Naive thymus-derived CD4-positive, alpha-beta T cell (primary cell): Measurements from ENCODE around the gene LILRA5. TPM values are rescaled to one million over a fixed set of nuclear protein-coding genes. Genes with fewer than 3 reads are reported as not detected.

Source experiments
- ATAC-seq: fragments of 150-1000 bp; cut with Tn5 transposase; 2 replicates; pipeline ENCODE4 v1.10.0; 2021; ENCODE audit warnings: mild to moderate bottlenecking, moderate library complexity
- CTCF ChIA-PET: fragments of 350-600 bp; sonication (Branson Sonifier 250); formaldehyde crosslinking; loops from one replicate; lab custom pipeline; 2021; ENCODE audit warnings: antibody characterized with exemption; lab: Charles Lee
- POLR2A ChIA-PET: fragments of 350-600 bp; sonication (Branson Sonifier 250); formaldehyde crosslinking; loops from one replicate; lab custom pipeline; 2021; ENCODE audit warnings: antibody characterized with exemption, inconsistent platforms; lab: Charles Lee
- DNase-seq, 9 donors: peaks; one replicate each; pipeline versions ENCODE4 v3.0.0 to v3.0.0-alpha.2; 2020 to 2022; ENCODE audit warnings: mixed read lengths in 1 of 9
- H3K27ac ChIP-seq: one replicate; pipeline ENCODE4 v1.7.0; 2013; ENCODE audit warnings: mild to moderate bottlenecking, low read depth, low read length, moderate library complexity
- H3K27me3 ChIP-seq, 2 donors: one replicate each; pipeline ENCODE4 v1.7.0; 2013; ENCODE audit warnings: low read length in 2 of 2, mild to moderate bottlenecking in 2 of 2, moderate library complexity in 2 of 2; ENCODE audit not compliant: control insufficient read depth in 2 of 2, insufficient read depth in 2 of 2
- H3K36me3 ChIP-seq, 3 experiments: 1 replicate in 2 of 3; 2 replicates in 1 of 3; pipeline ENCODE4 v1.7.0; 2013; ENCODE audit warnings: low read length in 3 of 3, mild to moderate bottlenecking in 3 of 3, moderate library complexity in 1 of 3; ENCODE audit not compliant: insufficient read depth in 3 of 3, control insufficient read depth in 2 of 3
- H3K4me1 ChIP-seq, 2 donors: one replicate each; pipeline ENCODE4 v1.7.0; 2013; ENCODE audit warnings: low read length in 2 of 2, mild to moderate bottlenecking in 2 of 2, moderate library complexity in 1 of 2; ENCODE audit not compliant: control insufficient read depth in 2 of 2, insufficient read depth in 2 of 2
- H3K4me3 ChIP-seq: 2 replicates; pipeline ENCODE4 v1.7.0; 2013; ENCODE audit warnings: mild to moderate bottlenecking, low read length
- H3K9me3 ChIP-seq, 3 experiments: 1 replicate in 2 of 3; 2 replicates in 1 of 3; pipeline ENCODE4 v1.7.0; 2013; ENCODE audit warnings: low read length in 3 of 3; ENCODE audit not compliant: control insufficient read depth in 2 of 3
- H3K27ac Mint-ChIP-seq, 9 donors: one replicate each; pipeline ENCODE4 v1.8.0; 2020 to 2022; ENCODE audit warnings: mixed read lengths in 9 of 9, mild to moderate bottlenecking in 8 of 9, moderate library complexity in 5 of 9, inconsistent platforms in 2 of 9
- H3K27me3 Mint-ChIP-seq, 5 donors: one replicate each; pipeline ENCODE4 v1.8.0; 2021 to 2022; ENCODE audit warnings: mixed read lengths in 5 of 5, mild to moderate bottlenecking in 1 of 5
- H3K36me3 Mint-ChIP-seq, 5 donors: one replicate each; pipeline ENCODE4 v1.8.0; 2020 to 2022; ENCODE audit warnings: mixed read lengths in 5 of 5, mild to moderate bottlenecking in 3 of 5, inconsistent platforms in 1 of 5
- H3K4me1 Mint-ChIP-seq, 7 donors: one replicate each; pipeline ENCODE4 v1.8.0; 2020 to 2022; ENCODE audit warnings: mixed read lengths in 7 of 7, mild to moderate bottlenecking in 3 of 7, inconsistent platforms in 1 of 7
- H3K4me3 Mint-ChIP-seq, 10 donors: one replicate each; pipeline ENCODE4 v1.8.0; 2020 to 2022; ENCODE audit warnings: mild to moderate bottlenecking in 10 of 10, mixed read lengths in 10 of 10, moderate library complexity in 6 of 10, inconsistent platforms in 2 of 10
- H3K9me3 Mint-ChIP-seq, 11 donors: one replicate each; pipeline ENCODE4 v1.8.0; 2020 to 2022; ENCODE audit warnings: mixed read lengths in 11 of 11, mild to moderate bottlenecking in 4 of 11, inconsistent platforms in 1 of 11, moderate library complexity in 1 of 11
- intact Hi-C, 2 donors: fragments of 100-400 bp; cut with micrococcal nuclease; formaldehyde crosslinking; loops; one replicate each; pipeline ENCODE4 v1.15.1; 2023
- polyA plus RNA-seq, 2 donors: library from polyadenylated mRNA; unstranded; fragments of 300-500 nt; fragmentation: Illumina TruSeq; gene quantifications; one replicate each; pipeline ENCODE4 v1.2.3, GENCODE V29; 2021
- total RNA-seq, 6 experiments: library from RNA in 5 of 6; stranded (reverse) in 5 of 6; gene quantifications; 1 replicate in 5 of 6; 2 replicates in 1 of 6; pipeline ENCODE4 v1.2.3 and lab custom pipeline; 2021 to 2026

LILRA5 gene
- total and polyA plus RNA-seq, 7 experiments from 2014 or later, result 0.32 to 82.1 (median 0.54) TPM; not detected in 2

DNA sequence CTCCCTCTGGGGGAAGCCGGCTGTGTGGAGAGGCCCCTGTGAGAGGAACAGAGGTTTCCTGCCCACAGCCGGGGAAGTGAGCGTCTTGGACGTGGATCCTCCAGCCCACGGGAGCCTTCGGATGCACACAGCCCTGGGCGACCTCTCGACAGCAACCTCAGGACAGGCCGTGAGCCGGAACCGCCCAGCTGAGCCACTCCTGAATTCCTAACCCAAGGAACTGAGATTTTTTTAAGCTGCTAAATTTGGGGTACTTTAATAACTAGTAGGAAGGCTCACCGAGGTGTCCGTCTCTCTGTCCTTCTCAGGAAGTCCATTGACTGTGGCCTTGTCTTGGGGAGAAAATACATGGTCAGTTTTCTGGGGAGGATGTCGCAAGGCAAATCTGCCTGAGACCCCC is 42.7 kb upstream of the LILRA5 start:
- ChIA-PET CTCF (interaction anchor here (2.0 to 3.8 kb wide), 2 partner anchors 33 to 36 kb away, joined by 12 to 23 read pairs; no protein-coding TSS in a partner anchor), POLR2A (no interaction called here)
- H3K27ac ChIP-seq, result peak overlapping the region; percentile 26
- H3K4me3 ChIP-seq, result no peak overlapping the region
- H3K4me1 ChIP-seq, result peaks cover 3 to 5% of the 10 kb centered on the region in 2 donors
- DNase-seq, result no peak
- ATAC-seq, result no peak
- H3K27me3 ChIP-seq, result no peaks in the 10 kb centered on the region
- peaks cover 0 to 8% (median 0%) of the 10 kb centered on the region in 5 donors for H3K27me3 Mint-ChIP-seq
- no peaks in the 10 kb centered on the region for H3K9me3 Mint-ChIP-seq
- H3K4me3 Mint-ChIP-seq, result no peak overlapping the region
- intact Hi-C loops, result loop anchor here in 1 of 2 donors (2.0 kb wide), 1 partner anchor 33 kb away; no protein-coding TSS in a partner anchor
- H3K4me1 Mint-ChIP-seq, result peaks cover 8 to 30% (median 22%) of the 10 kb centered on the region in 7 donors
- H3K9me3 ChIP-seq, result no peaks in the 10 kb centered on the region
- H3K27ac Mint-ChIP-seq, result no peak overlapping the region
- H3K36me3 Mint-ChIP-seq, result peaks cover 4 to 15% (median 9%) of the 10 kb centered on the region in 5 donors
- H3K36me3 ChIP-seq, result peaks cover 0 to 42% (median 14%) of the 10 kb centered on the region in 3 experiments

DNA sequence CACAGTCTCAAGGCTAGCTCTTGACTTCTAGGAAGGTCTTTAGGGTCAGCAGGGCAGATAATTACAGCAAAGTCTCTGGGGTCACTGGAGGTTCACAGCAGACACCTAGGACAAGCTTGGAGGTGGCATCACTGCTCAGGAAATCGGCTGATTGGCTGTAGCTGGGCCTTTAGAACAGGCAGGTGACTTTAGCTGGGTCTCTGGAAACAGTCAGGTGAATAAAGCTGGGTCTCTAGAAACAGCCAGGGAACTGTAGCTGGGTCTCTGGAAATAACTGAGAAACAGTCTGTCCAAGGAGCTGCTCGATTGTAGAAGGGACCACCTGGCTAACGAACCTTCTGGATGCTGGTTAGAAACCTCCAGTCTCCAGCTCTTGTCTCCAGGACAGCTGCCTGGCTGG is 41.8 kb upstream of the LILRA5 start:
- POLR2A ChIA-PET, result interaction anchor here (2.4 kb wide), 1 partner anchor 34 kb away, joined by 10 read pairs; no protein-coding TSS in a partner anchor
- no peak for DNase-seq
- H3K27ac ChIP-seq, result no peak overlapping the region

DNA sequence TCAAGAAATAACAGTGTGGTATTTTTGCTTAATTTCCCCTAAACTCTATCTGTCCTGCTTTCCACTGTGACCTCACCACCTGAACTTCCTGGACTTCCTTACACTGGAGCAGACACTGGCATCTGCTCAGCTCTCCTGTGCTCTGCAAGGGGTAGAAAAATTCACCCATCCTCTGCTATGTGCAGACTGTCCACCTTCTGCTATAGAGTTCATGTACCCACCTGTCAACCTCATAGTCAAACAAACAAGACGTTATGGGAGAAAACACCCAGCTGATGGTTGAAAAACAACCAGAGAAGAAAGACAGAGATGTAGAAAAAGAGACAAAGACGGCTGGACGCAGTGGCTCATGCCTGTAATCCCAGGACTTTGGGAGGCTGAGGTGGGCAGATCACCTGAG is 39.6 kb upstream of the LILRA5 start:
- Mint-ChIP-seq H3K4me3 (no peak overlapping the region), H3K9me3 (no peaks in the 10 kb centered on the region), H3K27me3 (peaks cover 0 to 23% (median 0%) of the 10 kb centered on the region in 5 donors), H3K4me1 (peaks cover 3 to 24% (median 17%) of the 10 kb centered on the region in 7 donors), H3K36me3 (peaks cover 4 to 15% (median 9%) of the 10 kb centered on the region in 5 donors), H3K27ac (peak overlapping the region in 7 of 9 donors; percentile 15 to 87 (median 74))
- Histone ChIP-seq H3K36me3 (peaks cover 0 to 38% (median 14%) of the 10 kb centered on the region in 3 experiments), H3K9me3 (no peaks in the 10 kb centered on the region), H3K4me3 (no peak overlapping the region), H3K4me1 (no peaks in the 10 kb centered on the region), H3K27me3 (no peaks in the 10 kb centered on the region), H3K27ac (peak overlapping the region; percentile 24)
- POLR2A ChIA-PET, result interaction anchor here (2.4 kb wide), 1 partner anchor 36 kb away, joined by 10 read pairs; no protein-coding TSS in a partner anchor
- intact Hi-C loops, result no loop called here
- CTCF ChIA-PET, result interaction anchor here (1.1 to 1.5 kb wide), 2 partner anchors 28 to 39 kb away, joined by 4 to 6 read pairs; no protein-coding TSS in a partner anchor
- ATAC-seq (no peak), DNase-seq (no peak)

More for the DNA sequence above, 41.8 kb upstream of the LILRA5 start:
- Mint-ChIP-seq H3K9me3 (no peaks in the 10 kb centered on the region), H3K4me3 (no peak overlapping the region), H3K36me3 (peaks cover 4 to 15% (median 9%) of the 10 kb centered on the region in 5 donors), H3K4me1 (peaks cover 5 to 25% (median 18%) of the 10 kb centered on the region in 7 donors), H3K27me3 (peaks cover 0 to 11% (median 0%) of the 10 kb centered on the region in 5 donors), H3K27ac (peak overlapping the region in 2 of 9 donors; percentile 19 to 71)
- no peaks in the 10 kb centered on the region for H3K4me1 ChIP-seq
- no peak for ATAC-seq
- CTCF ChIA-PET, result interaction anchor here (0.9 to 3.8 kb wide), 4 partner anchors 11 to 36 kb away, joined by 3 to 23 read pairs (median 6); no protein-coding TSS in a partner anchor
- no peak overlapping the region for H3K4me3 ChIP-seq
- H3K27me3 ChIP-seq, result no peaks in the 10 kb centered on the region
- intact Hi-C loops, result loop anchor here (1.0 to 2.0 kb wide), 2 partner anchors 29 to 34 kb away; no protein-coding TSS in a partner anchor
- peaks cover 0 to 39% (median 14%) of the 10 kb centered on the region in 3 experiments for H3K36me3 ChIP-seq
- H3K9me3 ChIP-seq, result no peaks in the 10 kb centered on the region

DNA sequence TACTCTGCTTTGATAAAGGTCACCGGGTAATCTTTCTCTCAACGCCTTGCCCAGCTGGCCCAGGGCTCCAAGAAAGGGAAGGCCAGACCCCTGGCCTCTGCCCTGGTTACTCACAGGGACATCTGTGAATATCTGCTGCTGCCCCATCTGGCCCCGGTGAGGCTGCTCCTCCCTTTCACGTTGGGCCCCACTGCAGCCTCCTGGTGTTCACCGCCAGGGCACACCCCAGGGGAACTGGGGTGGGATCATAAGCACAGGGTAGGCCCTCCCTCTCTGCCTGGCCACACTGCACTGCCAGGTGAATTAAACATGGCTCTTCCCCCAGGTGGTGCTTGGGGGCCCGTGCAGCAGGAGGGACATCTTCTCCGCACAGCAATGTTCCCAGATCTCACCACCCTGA is 39.1 kb upstream of the LILRA5 start:
- DNase-seq, result no peak
- Histone ChIP-seq H3K27me3 (no peaks in the 10 kb centered on the region), H3K9me3 (no peaks in the 10 kb centered on the region), H3K4me1 (no peaks in the 10 kb centered on the region), H3K36me3 (peaks cover 0 to 33% (median 11%) of the 10 kb centered on the region in 3 experiments), H3K27ac (peak overlapping the region; percentile 24), H3K4me3 (no peak overlapping the region)
- peaks cover 4 to 15% (median 9%) of the 10 kb centered on the region in 5 donors for H3K36me3 Mint-ChIP-seq
- ATAC-seq, result no peak
- ChIA-PET CTCF (no interaction called here), POLR2A (no interaction called here)
- H3K9me3 Mint-ChIP-seq, result no peaks in the 10 kb centered on the region
- H3K27ac Mint-ChIP-seq, result peak overlapping the region in 8 of 9 donors; percentile 44 to 87 (median 70)
- peaks cover 0 to 28% (median 0%) of the 10 kb centered on the region in 5 donors for H3K27me3 Mint-ChIP-seq
- intact Hi-C loops, result no loop called here
- H3K4me1 Mint-ChIP-seq, result peaks cover 3 to 24% (median 18%) of the 10 kb centered on the region in 7 donors
- no peak overlapping the region for H3K4me3 Mint-ChIP-seq

DNA sequence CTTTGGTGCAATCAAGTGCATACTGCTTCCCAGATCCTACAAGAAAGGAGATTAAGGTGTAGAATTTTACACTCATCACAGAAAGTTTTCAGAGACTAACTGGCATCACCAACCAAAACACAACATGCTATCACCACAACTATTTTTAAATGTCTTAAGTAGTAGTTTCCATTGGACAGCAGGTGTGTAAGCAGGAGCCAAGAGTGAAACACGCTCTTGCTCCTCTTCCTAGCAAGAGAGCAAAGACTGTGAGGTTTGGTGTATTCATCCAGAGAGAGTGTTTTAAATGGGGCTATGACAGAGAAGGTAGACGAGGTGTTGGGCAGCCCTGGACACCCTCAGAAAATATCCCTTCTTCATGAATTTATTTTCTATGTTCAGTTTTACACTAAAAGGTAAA is 38.5 kb upstream of the LILRA5 start:
- peaks cover 0 to 28% (median 6%) of the 10 kb centered on the region in 3 experiments for H3K36me3 ChIP-seq
- ChIA-PET CTCF (no interaction called here), POLR2A (interaction anchor here (0.6 kb wide), 1 partner anchor 82 kb away, joined by 3 read pairs; no protein-coding TSS in a partner anchor)
- H3K9me3 ChIP-seq, result no peaks in the 10 kb centered on the region
- H3K27me3 ChIP-seq, result no peaks in the 10 kb centered on the region
- intact Hi-C loops, result no loop called here
- H3K27ac ChIP-seq, result no peak overlapping the region
- H3K4me1 ChIP-seq, result no peaks in the 10 kb centered on the region
- Mint-ChIP-seq H3K36me3 (peaks cover 4 to 11% (median 6%) of the 10 kb centered on the region in 5 donors), H3K27me3 (peaks cover 0 to 33% (median 4%) of the 10 kb centered on the region in 5 donors), H3K4me1 (peaks cover 3 to 24% (median 18%) of the 10 kb centered on the region in 7 donors), H3K4me3 (no peak overlapping the region), H3K27ac (peak overlapping the region in 6 of 9 donors; percentile 13 to 87 (median 76)), H3K9me3 (no peaks in the 10 kb centered on the region)
- DNase-seq (no peak), ATAC-seq (no peak)
- H3K4me3 ChIP-seq, result no peak overlapping the region

DNA sequence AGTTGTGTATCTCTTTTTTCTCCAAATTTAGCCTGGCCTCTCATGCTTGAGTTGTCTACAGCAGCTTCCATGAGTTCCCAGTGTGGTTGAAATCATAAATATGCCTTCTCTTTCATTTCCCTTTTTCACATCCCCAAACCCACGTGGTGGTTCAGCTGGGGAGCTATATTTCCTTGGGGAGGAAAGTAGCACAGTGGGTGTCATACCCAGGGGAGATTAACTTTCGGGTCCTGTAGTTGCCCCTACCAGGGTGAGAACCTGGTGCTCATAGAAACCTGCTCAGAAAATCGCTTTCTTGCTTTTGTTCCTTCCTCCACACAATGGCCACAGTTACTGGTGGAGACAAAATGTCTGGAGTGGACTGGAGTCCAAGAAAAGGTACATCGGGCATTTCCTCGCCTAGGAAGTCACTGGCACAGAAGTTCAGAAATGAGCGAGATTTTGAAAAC is 33.0 kb upstream of the LILRA5 start:
- Histone ChIP-seq H3K27ac (no peak overlapping the region), H3K36me3 (no peaks in the 10 kb centered on the region), H3K27me3 (peaks cover 0 to 3% of the 10 kb centered on the region in 2 donors), H3K4me1 (no peaks in the 10 kb centered on the region), H3K4me3 (no peak overlapping the region), H3K9me3 (no peaks in the 10 kb centered on the region)
- no peak overlapping the region for H3K27ac Mint-ChIP-seq
- ATAC-seq, result peak; percentile 64
- no peaks in the 10 kb centered on the region for H3K9me3 Mint-ChIP-seq
- DNase-seq, result no peak
- ChIA-PET POLR2A (no interaction called here), CTCF (no interaction called here)
- no peaks in the 10 kb centered on the region for H3K36me3 Mint-ChIP-seq
- H3K4me3 Mint-ChIP-seq, result no peak overlapping the region
- H3K27me3 Mint-ChIP-seq, result peaks cover 0 to 32% (median 9%) of the 10 kb centered on the region in 5 donors
- intact Hi-C loops, result no loop called here
- peaks cover 0 to 8% (median 0%) of the 10 kb centered on the region in 7 donors for H3K4me1 Mint-ChIP-seq
